ENCODE data around the gene F13B. TPM values are rescaled to one million over a fixed set of nuclear protein-coding genes. Genes with fewer than 3 reads are reported as not detected.
"Not testable (repeated sequence)": the region's sequence is repeated elsewhere in the genome, so short reads cannot be mapped to it uniquely, and the experiment has no call there.

Gene F13B
- total RNA-seq, 1 donor from 2014 or later: not detected

DNA sequence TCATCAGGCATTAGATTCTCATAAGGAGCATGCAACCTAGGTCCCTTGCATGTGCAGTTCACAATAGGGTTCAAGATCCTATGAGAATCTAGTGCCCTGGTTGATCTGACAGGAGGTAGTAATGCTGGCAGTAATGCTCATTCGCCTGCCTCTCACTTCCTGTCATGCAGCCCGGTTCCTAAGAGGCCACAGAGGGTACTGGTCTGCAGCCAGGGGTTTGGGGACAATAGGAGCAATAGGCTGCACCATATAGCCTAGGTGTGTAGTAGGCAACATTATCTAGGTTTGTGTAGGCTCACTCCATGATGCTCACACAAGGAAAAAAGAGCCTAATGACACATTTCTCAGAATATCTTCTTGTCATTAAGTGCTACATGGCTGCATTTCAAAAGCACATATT, 63.9 kb downstream of the F13B start:
- Histone ChIP-seq H3K4me3 (ENCODE audit: low read depth, low read length) (no peak overlapping the region), H3K36me3 (ENCODE audit: control insufficient read depth, insufficient read depth, low read length) (no peaks in the 10 kb centered on the region), H3K27me3 (ENCODE audit: control insufficient read depth, insufficient read depth, low read length) (no peaks in the 10 kb centered on the region)
- DNase-seq (ENCODE audit: low read depth): no peak
- TF ChIP-seq, protein P1, sequence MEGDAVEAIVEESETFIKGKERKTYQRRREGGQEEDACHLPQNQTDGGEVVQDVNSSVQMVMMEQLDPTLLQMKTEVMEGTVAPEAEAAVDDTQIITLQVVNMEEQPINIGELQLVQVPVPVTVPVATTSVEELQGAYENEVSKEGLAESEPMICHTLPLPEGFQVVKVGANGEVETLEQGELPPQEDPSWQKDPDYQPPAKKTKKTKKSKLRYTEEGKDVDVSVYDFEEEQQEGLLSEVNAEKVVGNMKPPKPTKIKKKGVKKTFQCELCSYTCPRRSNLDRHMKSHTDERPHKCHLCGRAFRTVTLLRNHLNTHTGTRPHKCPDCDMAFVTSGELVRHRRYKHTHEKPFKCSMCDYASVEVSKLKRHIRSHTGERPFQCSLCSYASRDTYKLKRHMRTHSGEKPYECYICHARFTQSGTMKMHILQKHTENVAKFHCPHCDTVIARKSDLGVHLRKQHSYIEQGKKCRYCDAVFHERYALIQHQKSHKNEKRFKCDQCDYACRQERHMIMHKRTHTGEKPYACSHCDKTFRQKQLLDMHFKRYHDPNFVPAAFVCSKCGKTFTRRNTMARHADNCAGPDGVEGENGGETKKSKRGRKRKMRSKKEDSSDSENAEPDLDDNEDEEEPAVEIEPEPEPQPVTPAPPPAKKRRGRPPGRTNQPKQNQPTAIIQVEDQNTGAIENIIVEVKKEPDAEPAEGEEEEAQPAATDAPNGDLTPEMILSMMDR (IDR thresholded peaks at IDR 0.05; ENCODE audit: insufficient read depth, low read length, poor library complexity, severe bottlenecking): no peak

GRCh38 chr1:197001828-197002227, 65.2 kb downstream of the F13B start:
- Histone ChIP-seq H3K36me3 (ENCODE audit: control insufficient read depth, insufficient read depth, low read length) (no peaks in the 10 kb centered on the region), H3K4me3 (ENCODE audit: low read depth, low read length) (no peak overlapping the region), H3K27me3 (ENCODE audit: control insufficient read depth, insufficient read depth, low read length) (no peaks in the 10 kb centered on the region)
- TF ChIP-seq, protein P1 (IDR thresholded peaks at IDR 0.05; ENCODE audit: insufficient read depth, low read length, poor library complexity, severe bottlenecking): no peak
- no peak for DNase-seq (ENCODE audit: low read depth)

GRCh38 chr1:196997423-196997822, 69.6 kb downstream of the F13B start:
- Histone ChIP-seq H3K27me3 (ENCODE audit: control insufficient read depth, insufficient read depth, low read length) (no peaks in the 10 kb centered on the region), H3K36me3 (ENCODE audit: control insufficient read depth, insufficient read depth, low read length) (no peaks in the 10 kb centered on the region), H3K4me3 (ENCODE audit: low read depth, low read length) (no peak overlapping the region)
- TF ChIP-seq, protein P1 (IDR thresholded peaks at IDR 0.05; ENCODE audit: insufficient read depth, low read length, poor library complexity, severe bottlenecking): no peak
- DNase-seq (ENCODE audit: low read depth): no peak

DNA sequence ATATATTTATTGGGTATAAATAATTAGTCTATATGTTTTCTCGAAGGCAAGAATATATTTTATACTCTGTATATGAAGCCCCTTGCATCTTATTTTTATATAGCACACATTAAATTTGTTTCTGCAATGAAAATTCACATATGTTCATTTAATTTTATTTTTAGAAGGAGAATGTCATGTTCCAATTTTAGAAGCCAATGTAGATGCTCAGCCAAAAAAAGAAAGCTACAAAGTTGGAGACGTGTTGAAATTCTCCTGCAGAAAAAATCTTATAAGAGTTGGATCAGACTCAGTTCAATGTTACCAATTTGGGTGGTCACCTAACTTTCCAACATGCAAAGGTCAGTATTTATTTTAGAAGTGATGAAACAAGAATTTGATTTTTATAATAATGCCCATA, 73.1 kb downstream of the F13B start:
- TF ChIP-seq, protein P1 (IDR thresholded peaks at IDR 0.05; ENCODE audit: insufficient read depth, low read length, poor library complexity, severe bottlenecking): no peak
- Histone ChIP-seq H3K27me3 (ENCODE audit: control insufficient read depth, insufficient read depth, low read length) (no peaks in the 10 kb centered on the region), H3K4me3 (ENCODE audit: low read depth, low read length) (no peak overlapping the region), H3K36me3 (ENCODE audit: control insufficient read depth, insufficient read depth, low read length) (no peaks in the 10 kb centered on the region)
- no peak for DNase-seq (ENCODE audit: low read depth)

GRCh38 chr1:196991919-196992651, 75.0 kb downstream of the F13B start:
- H3K36me3 ChIP-seq (ENCODE audit: control insufficient read depth, insufficient read depth, low read length); DNase-seq (ENCODE audit: low read depth); H3K4me3 ChIP-seq (ENCODE audit: low read depth, low read length); H3K27me3 ChIP-seq (ENCODE audit: control insufficient read depth, insufficient read depth, low read length): not testable (repeated sequence)

Other genes starting within 250 kb of the F13B start
- gene CFHR1, start 247.5 kb downstream of the F13B start, total RNA-seq: not detected in 2 replicates
- gene CFHR4, start 179.2 kb downstream of the F13B start, total RNA-seq: not detected in 2 replicates
- not detected in 2 replicates for gene CFHR2, start 123.5 kb downstream of the F13B start, total RNA-seq
- not detected in 2 replicates for gene CFHR5, start 89.7 kb downstream of the F13B start, total RNA-seq
- gene ASPM, start 79.4 kb upstream of the F13B start, total RNA-seq: 3.7 and 4.5 TPM in 2 replicates
- 11.7 and 13.5 TPM in 2 replicates for gene ZBTB41, start 134.0 kb upstream of the F13B start, total RNA-seq
- gene CRB1, start 201.0 kb upstream of the F13B start, total RNA-seq: 0.21 and 0.33 TPM in 2 replicates

All from kidney epithelial cell (primary cell).